Measurements from ENCODE around the gene BSN. TPM values are rescaled to one million over a fixed set of nuclear protein-coding genes. Genes with fewer than 3 reads are reported as not detected.

The BSN gene
- total RNA-seq, 4 donors from 2014 or later, result 0.44 to 1.8 (median 0.92) TPM

GRCh38 chr3:49535971-49536874, 18.1 kb upstream of the BSN start:
- Histone ChIP-seq H3K27me3 (no peaks in the 10 kb centered on the region), H3K36me3 (peaks cover 0 to 28% (median 15%) of the 10 kb centered on the region in 3 donors), H3K9me3 (no peaks in the 10 kb centered on the region), H3K4me3 (no peak overlapping the region), H3K27ac (peak overlapping the region in 3 of 4 donors; percentile 2 to 86 (median 76)), H3K4me1 (peaks cover 0 to 52% (median 30%) of the 10 kb centered on the region in 4 donors)
- DNase-seq (ENCODE audit: low spot score in 2 of 2), result no peak
- WGBS, 2 donors, result 37 to 40% methylated on average over 7 of the region's 7 CpGs
- TF ChIP-seq CTCF (IDR thresholded peaks at IDR 0.05), result no peak
- TF ChIP-seq POLR2A (IDR thresholded peaks at IDR 0.05), result no peak
- no peak for TF ChIP-seq EP300 (IDR thresholded peaks at IDR 0.05)

- no peak for TF ChIP-seq CTCF (IDR thresholded peaks at IDR 0.05)
- TF ChIP-seq POLR2A (IDR thresholded peaks at IDR 0.05), result no peak
- no peak for TF ChIP-seq EP300 (IDR thresholded peaks at IDR 0.05)
- DNase-seq (ENCODE audit: low spot score in 2 of 2), result no peak
- peaks cover 0 to 52% (median 30%) of the 10 kb centered on the region in 4 donors for H3K4me1 ChIP-seq
- H3K9me3 ChIP-seq, result no peaks in the 10 kb centered on the region
- WGBS, 2 donors, result 88 to 91% methylated on average over 16 of the region's 16 CpGs
- peak overlapping the region in 2 of 4 donors; percentile 36 to 71 for H3K27ac ChIP-seq
- H3K4me3 ChIP-seq, result no peak overlapping the region
- H3K36me3 ChIP-seq, result peaks cover 0 to 20% (median 11%) of the 10 kb centered on the region in 3 donors
- no peaks in the 10 kb centered on the region for H3K27me3 ChIP-seq
Observed at GRCh38 chr3:49536875-49537533, 17.3 kb upstream of the BSN start.

- Histone ChIP-seq H3K36me3 (no peaks in the 10 kb centered on the region), H3K9me3 (no peaks in the 10 kb centered on the region), H3K27me3 (no peaks in the 10 kb centered on the region), H3K27ac (peak overlapping the region; percentile 69 to 90 (median 80)), H3K4me3 (peak overlapping the region; percentile 32 to 59 (median 50)), H3K4me1 (peaks cover 0 to 32% (median 19%) of the 10 kb centered on the region in 4 donors)
- DNase-seq (ENCODE audit: low spot score in 2 of 2), result peak; percentile 84 to 91
- WGBS, 2 donors, result 0 to 2% methylated on average over 28 to 59 of the region's 63 CpGs
- peak in 1 of 2 donors; percentile 58 for TF ChIP-seq POLR2A (IDR thresholded peaks at IDR 0.05)
- peak in 1 of 2 donors; percentile 51 for TF ChIP-seq EP300 (IDR thresholded peaks at IDR 0.05)
- TF ChIP-seq CTCF (IDR thresholded peaks at IDR 0.05), result peak; percentile 87 to 96 (median 94)
Observed at GRCh38 chr3:49539659-49540560, 14.4 kb upstream of the BSN start.

- TF ChIP-seq CTCF (IDR thresholded peaks at IDR 0.05) (no peak), POLR2A (IDR thresholded peaks at IDR 0.05) (no peak), EP300 (IDR thresholded peaks at IDR 0.05) (no peak)
- no peak for DNase-seq (ENCODE audit: low spot score in 2 of 2)
- Histone ChIP-seq H3K4me1 (peaks cover 0 to 19% (median 17%) of the 10 kb centered on the region in 4 donors), H3K27ac (no peak overlapping the region), H3K27me3 (no peaks in the 10 kb centered on the region), H3K36me3 (no peaks in the 10 kb centered on the region), H3K4me3 (no peak overlapping the region), H3K9me3 (no peaks in the 10 kb centered on the region)
Observed at GRCh38 chr3:49552087-49552486, 2.2 kb upstream of the BSN start.
